ENCODE results near the gene ENDOV.

ENDOV gene

GRCh38 chr17:80421381-80422090 is 6.6 kb downstream of the ENDOV start:
- DNase-seq (ENCODE audit: low spot score) = no peak
- no peak overlapping the region for H3K27ac ChIP-seq
- CTCF ChIA-PET = no interaction called here
- POLR2A ChIA-PET (ENCODE audit: low non-redundant PET) = no interaction called here
- no peak for TF ChIP-seq CTCF (conservative IDR thresholded peaks at IDR 0.05; ENCODE audit: low read depth)

GRCh38 chr17:80422276-80422675 is 7.3 kb downstream of the ENDOV start:
- CTCF ChIA-PET = no interaction called here
- no peak overlapping the region for H3K27ac ChIP-seq
- no peak for TF ChIP-seq CTCF (conservative IDR thresholded peaks at IDR 0.05; ENCODE audit: low read depth)
- no peak for DNase-seq (ENCODE audit: low spot score)
- POLR2A ChIA-PET (ENCODE audit: low non-redundant PET) = no interaction called here

DNA sequence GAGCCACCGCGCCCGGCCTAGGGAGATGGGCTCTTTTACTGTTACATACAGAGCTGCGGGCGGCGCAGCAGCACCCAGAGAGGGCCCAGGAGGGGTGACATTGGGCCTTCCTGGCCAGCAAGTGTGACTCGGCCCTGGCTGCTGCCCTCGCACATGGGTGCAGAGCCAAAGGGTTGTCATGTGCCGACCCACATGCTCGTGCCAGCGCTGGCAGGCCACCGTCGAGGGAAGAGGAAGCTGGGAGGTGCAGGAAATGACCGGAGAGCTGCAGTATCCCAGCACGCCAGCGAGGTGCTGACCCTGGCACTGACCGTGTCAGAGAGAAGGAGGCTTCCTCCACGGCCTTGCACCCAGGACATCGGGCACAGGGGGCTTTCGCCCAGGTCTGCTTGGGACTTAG is 8.0 kb downstream of the ENDOV start:
- no peak overlapping the region for H3K27ac ChIP-seq
- TF ChIP-seq CTCF (conservative IDR thresholded peaks at IDR 0.05; ENCODE audit: low read depth) = no peak
- CTCF ChIA-PET = no interaction called here
- POLR2A ChIA-PET (ENCODE audit: low non-redundant PET) = no interaction called here
- DNase-seq (ENCODE audit: low spot score) = no peak

DNA sequence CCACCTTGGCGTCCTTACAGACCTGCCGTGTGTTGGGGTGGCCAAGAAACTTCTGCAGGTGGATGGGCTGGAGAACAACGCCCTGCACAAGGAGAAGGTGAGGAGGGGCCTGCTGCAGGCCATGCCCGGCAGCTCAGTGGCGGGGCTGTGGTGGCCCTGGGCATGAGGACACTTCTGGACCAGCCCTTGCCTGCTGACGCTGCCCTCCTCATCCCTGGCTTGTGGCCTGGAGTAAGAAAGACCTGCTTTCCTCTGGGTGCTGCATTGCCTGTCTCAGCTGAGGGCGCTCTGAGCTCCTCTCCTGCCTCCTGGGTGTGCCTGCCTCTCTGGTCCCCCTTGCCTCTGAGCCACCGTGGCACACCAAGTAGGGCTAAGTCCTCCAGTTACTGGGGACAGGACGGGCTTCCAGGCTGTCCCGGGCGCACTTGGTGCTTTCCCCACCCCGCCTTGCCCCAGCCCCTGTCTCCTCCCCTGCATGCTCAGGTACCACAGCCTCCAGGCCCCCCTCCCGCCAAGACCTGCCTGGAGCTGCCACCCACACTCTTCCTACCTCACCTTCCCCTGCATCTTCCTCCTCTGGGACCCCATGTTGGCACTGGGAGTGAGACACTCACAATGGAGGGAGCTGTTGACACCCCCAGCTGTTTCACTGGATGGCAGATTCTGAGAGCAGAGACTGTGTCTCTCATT is 8.7 kb downstream of the ENDOV start:
- no peak for DNase-seq (ENCODE audit: low spot score)
- no peak for TF ChIP-seq CTCF (conservative IDR thresholded peaks at IDR 0.05; ENCODE audit: low read depth)
- POLR2A ChIA-PET (ENCODE audit: low non-redundant PET) = no interaction called here
- CTCF ChIA-PET = interaction anchor here (0.5 kb wide), 1 partner anchor 417 kb away, joined by 6 read pairs; no protein-coding TSS in a partner anchor
- no peak overlapping the region for H3K27ac ChIP-seq

DNA sequence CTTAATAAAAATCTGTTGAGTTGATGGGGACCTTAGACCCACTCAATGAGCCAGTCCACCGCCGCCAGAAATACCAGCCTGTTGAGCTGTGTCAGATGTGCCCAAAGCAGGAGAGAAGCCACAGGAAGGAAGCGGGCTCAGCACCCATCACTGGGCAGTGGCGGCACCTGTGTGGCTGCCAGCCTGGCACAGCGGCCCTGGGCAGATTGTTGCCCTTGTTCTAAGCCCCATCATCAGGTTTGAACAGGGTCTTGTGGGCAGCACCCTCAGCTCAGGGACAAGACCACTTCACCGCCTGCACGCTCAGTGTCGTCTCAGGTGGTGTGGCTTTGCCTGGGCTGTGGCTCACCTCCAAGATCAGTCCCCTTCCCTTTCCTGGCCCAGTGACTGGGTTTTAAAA is 9.3 kb downstream of the ENDOV start:
- DNase-seq (ENCODE audit: low spot score) = no peak
- POLR2A ChIA-PET (ENCODE audit: low non-redundant PET) = no interaction called here
- CTCF ChIA-PET = interaction anchor here (0.5 kb wide), 1 partner anchor 418 kb away, joined by 6 read pairs; no protein-coding TSS in a partner anchor
- no peak overlapping the region for H3K27ac ChIP-seq
- no peak for TF ChIP-seq CTCF (conservative IDR thresholded peaks at IDR 0.05; ENCODE audit: low read depth)

DNA sequence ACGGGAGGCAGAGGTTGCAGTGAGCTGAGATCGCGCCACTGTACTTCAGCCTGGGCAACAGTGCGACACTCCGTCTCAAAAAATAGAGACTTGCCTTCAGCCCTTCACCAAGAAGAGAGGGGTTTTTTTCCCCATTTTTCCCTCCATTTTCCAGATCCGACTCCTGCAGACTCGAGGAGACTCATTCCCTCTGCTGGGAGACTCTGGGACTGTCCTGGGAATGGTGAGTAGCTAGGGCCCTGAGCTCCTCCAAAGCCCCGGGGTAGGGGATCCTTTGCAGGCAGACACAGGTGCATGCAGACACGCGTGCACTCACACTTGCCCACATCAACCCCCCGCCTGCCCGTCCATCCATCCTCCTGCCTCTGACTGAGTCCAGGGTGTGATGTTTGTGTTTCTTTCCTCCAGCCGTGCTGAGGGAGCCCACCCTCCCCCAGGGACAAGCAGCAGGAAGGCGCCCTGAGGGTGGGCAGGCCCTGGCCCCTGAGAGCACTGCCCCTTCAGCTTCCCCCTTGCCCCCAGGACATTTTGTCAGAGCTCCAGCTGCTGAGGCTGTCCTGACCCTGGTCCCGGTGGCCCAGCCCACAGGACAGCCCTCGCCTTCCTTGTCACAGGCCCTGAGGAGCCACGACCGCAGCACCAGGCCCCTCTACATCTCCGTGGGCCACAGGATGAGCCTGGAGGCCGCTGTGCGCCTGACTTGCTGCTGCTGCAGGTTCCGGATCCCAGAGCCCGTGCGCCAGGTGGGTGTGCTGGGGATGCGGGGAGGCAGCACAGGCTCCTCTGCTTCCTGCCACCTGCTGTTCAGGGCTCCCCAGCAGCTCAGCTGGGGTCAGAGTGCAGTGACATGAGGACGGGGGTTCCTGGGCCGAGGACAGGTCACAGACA is 10.2 kb downstream of the ENDOV start:
- no peak for TF ChIP-seq CTCF (conservative IDR thresholded peaks at IDR 0.05; ENCODE audit: low read depth)
- CTCF ChIA-PET = interaction anchor here (1.1 kb wide), 1 partner anchor 53 kb away, joined by 3 read pairs; no protein-coding TSS in a partner anchor
- POLR2A ChIA-PET (ENCODE audit: low non-redundant PET) = interaction anchor here (0.6 kb wide), 1 partner anchor 416 kb away, joined by 4 read pairs; no protein-coding TSS in a partner anchor
- H3K27ac ChIP-seq = no peak overlapping the region
- no peak for DNase-seq (ENCODE audit: low spot score)

Measured in RWPE1 (cell line).